ENCODE results near the gene CPNE7.

CPNE7 gene

GRCh38 chr16:89575247-89576152 is at the start of gene CPNE7:
Gene CPNE7, plus strand, starts transcription at chr16:89575758. Its CDS starts 140 bp downstream, at chr16:89575898.
- DNase-seq (ENCODE audit: low read depth), result no peak
- H3K4me3 ChIP-seq (ENCODE audit: low read length), result peak within 1 kb of the TSS; percentile 47
- TF ChIP-seq, protein P1, sequence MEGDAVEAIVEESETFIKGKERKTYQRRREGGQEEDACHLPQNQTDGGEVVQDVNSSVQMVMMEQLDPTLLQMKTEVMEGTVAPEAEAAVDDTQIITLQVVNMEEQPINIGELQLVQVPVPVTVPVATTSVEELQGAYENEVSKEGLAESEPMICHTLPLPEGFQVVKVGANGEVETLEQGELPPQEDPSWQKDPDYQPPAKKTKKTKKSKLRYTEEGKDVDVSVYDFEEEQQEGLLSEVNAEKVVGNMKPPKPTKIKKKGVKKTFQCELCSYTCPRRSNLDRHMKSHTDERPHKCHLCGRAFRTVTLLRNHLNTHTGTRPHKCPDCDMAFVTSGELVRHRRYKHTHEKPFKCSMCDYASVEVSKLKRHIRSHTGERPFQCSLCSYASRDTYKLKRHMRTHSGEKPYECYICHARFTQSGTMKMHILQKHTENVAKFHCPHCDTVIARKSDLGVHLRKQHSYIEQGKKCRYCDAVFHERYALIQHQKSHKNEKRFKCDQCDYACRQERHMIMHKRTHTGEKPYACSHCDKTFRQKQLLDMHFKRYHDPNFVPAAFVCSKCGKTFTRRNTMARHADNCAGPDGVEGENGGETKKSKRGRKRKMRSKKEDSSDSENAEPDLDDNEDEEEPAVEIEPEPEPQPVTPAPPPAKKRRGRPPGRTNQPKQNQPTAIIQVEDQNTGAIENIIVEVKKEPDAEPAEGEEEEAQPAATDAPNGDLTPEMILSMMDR (conservative IDR thresholded peaks at IDR 0.05; ENCODE audit: low read length), result no peak

GRCh38 chr16:89529097-89529496 is 46.5 kb upstream of the CPNE7 start:
- no peak for DNase-seq (ENCODE audit: low read depth)
- TF ChIP-seq, protein P1 (conservative IDR thresholded peaks at IDR 0.05; ENCODE audit: low read length), result no peak

DNA sequence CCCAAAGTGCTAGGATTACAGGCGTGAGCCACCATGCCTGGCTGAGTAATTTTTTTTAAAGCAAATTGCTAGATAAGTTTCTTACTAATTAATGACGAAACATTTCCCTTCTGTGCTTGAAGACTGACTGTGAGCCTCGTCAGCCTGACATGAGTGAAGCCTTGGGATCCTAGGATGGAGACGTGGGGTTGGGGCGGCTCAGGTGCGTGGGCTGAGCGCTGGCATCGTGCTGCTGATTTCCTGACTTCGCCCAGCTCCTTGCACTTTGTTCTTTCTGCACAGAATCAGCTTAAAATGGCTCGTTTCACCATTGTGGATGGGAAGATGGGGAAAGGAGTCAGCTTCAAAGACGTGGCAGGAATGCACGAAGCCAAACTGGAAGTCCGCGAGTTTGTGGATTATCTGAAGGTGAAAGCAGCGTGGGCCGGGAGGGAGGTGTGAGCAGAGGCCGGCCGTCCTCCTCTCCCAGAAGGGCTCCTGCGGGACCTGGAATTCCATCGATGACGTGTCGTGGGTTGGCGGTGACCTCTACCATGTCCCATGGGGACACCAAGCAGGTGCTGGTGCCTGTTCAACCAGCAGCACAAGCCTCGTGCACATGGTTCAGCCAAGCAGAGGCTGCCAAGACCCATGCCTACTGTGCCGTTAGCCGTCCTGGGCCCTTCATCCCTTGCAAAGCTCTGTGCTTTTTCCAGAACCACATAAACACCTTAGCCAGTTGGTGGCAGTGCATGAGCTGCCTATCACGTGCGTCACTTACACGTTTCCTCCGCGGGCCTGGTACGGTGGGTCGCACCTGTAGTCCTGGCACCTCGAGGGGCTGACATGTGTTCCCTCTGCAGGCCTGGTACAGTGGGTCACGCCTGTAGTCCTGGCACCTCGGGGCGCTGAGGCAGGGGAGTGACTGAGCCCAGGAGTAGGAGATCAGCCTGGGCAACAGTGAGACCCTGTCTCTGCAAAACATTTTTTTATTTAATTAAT is 44.9 kb upstream of the CPNE7 start:
- no peak overlapping the region for H3K4me3 ChIP-seq (ENCODE audit: low read length)
- TF ChIP-seq, protein P1 (conservative IDR thresholded peaks at IDR 0.05; ENCODE audit: low read length), result no peak
- no peak for DNase-seq (ENCODE audit: low read depth)

More at GRCh38 chr16:89529097-89529496, 46.5 kb upstream of the CPNE7 start:
- H3K4me3 ChIP-seq (ENCODE audit: low read length), result no peak overlapping the region

- no peak for DNase-seq (ENCODE audit: low read depth)
- H3K4me3 ChIP-seq (ENCODE audit: low read length), result no peak overlapping the region
- TF ChIP-seq, protein P1 (conservative IDR thresholded peaks at IDR 0.05; ENCODE audit: low read length), result no peak
Observed at GRCh38 chr16:89531821-89532526, 43.6 kb upstream of the CPNE7 start.

- TF ChIP-seq, protein P1 (conservative IDR thresholded peaks at IDR 0.05; ENCODE audit: low read length), result no peak
- peak; percentile 42 for DNase-seq (ENCODE audit: low read depth)
- H3K4me3 ChIP-seq (ENCODE audit: low read length), result no peak overlapping the region
Observed at GRCh38 chr16:89534252-89534756, 41.3 kb upstream of the CPNE7 start.

- DNase-seq (ENCODE audit: low read depth), result no peak
- H3K4me3 ChIP-seq (ENCODE audit: low read length), result no peak overlapping the region
- TF ChIP-seq, protein P1 (conservative IDR thresholded peaks at IDR 0.05; ENCODE audit: low read length), result no peak
Observed at GRCh38 chr16:89536371-89536770, 39.2 kb upstream of the CPNE7 start.
